Measurements from ENCODE around the gene DOK7. TPM values are rescaled to one million over a fixed set of nuclear protein-coding genes. Genes with fewer than 3 reads are reported as not detected.
A peak's percentile ranks its signal among the peaks of the same experiment; 100 is the strongest.

DOK7 gene
- total RNA-seq, 1 donor from 2014 or later: 4.8 TPM

DNA sequence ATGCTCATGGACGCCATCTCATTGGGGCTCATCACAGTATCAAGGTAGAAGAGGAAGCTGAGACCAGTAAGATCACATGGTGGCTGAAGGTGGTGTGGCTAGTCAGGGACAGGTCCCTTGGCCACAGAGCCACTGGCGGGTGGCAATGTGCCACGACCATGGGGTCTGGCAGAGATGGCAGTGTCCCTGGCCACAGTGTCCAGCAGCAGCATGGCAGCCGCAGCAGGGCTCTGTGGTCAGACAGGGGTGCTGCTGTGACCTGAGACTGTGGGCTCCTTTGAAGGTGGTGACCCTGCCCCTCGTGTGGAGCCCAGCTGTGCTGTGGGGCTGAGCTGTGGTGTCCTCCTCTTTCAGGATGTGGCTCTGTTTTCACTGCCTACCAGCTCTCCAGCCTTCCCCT, 2.2 kb upstream of the DOK7 start:
- DNase-seq (ENCODE audit: low spot score in 2 of 2, unreplicated experiment in 2 of 2): no peak
- TF ChIP-seq, protein P1, sequence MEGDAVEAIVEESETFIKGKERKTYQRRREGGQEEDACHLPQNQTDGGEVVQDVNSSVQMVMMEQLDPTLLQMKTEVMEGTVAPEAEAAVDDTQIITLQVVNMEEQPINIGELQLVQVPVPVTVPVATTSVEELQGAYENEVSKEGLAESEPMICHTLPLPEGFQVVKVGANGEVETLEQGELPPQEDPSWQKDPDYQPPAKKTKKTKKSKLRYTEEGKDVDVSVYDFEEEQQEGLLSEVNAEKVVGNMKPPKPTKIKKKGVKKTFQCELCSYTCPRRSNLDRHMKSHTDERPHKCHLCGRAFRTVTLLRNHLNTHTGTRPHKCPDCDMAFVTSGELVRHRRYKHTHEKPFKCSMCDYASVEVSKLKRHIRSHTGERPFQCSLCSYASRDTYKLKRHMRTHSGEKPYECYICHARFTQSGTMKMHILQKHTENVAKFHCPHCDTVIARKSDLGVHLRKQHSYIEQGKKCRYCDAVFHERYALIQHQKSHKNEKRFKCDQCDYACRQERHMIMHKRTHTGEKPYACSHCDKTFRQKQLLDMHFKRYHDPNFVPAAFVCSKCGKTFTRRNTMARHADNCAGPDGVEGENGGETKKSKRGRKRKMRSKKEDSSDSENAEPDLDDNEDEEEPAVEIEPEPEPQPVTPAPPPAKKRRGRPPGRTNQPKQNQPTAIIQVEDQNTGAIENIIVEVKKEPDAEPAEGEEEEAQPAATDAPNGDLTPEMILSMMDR (IDR thresholded peaks at IDR 0.05; ENCODE audit: unreplicated experiment): no peak
- Mint-ChIP-seq H3K27me3 (ENCODE audit: low read depth) (peaks cover 42% of the 10 kb centered on the region), H3K36me3 (peaks cover 4% of the 10 kb centered on the region), H3K4me1 (peaks cover 18% of the 10 kb centered on the region), H3K27ac (peak overlapping the region; percentile 89), H3K4me3 (no peak overlapping the region), H3K9me3 (peaks cover 6% of the 10 kb centered on the region)

DNA sequence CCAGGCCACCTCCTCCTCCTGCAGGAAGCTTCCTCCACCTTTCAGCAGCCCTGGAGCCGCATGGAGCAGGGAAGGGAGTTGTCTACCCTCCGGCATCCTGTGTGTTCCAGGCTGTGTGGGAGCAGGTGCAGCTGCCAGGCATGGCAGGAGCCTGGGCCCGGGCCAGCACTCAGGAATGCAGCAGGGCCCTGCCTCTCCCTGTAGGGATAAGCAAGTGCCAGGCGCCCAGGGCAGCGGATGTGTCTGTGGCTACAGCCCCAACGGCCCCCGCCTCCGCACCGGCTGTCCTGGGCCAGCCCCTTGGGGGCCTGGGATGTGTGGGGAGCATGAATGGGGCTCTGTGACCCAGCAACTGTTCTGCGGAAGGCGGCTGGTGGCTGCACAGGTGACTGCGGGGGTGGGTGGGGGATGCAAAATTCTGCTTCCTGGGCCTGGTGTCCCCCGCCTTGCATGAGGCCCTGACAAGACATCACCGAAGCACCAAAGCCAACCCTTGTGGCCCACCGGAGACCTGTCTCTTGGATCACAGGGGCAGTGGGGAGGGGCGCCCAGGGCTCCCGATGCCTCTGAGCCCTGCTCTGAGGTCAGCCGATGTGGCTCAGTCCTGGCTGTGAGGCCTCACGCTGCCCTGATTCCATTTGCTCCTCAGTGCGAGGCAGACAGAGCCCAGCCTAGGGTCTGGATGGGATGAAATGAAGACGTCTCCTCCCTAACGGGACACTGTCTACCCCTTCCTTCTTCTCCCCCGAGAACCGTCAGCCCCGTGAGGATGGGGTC, 1.4 kb upstream of the DOK7 start:
- peak in 1 of 2 experiments; percentile 73 for DNase-seq (ENCODE audit: low spot score in 2 of 2, unreplicated experiment in 2 of 2)
- Mint-ChIP-seq H3K36me3 (peaks cover 4% of the 10 kb centered on the region), H3K4me3 (peak overlapping the region; percentile 23), H3K9me3 (peaks cover 6% of the 10 kb centered on the region), H3K27me3 (ENCODE audit: low read depth) (peaks cover 42% of the 10 kb centered on the region), H3K27ac (peak overlapping the region; percentile 89), H3K4me1 (peaks cover 18% of the 10 kb centered on the region)
- TF ChIP-seq, protein P1 (IDR thresholded peaks at IDR 0.05; ENCODE audit: unreplicated experiment): no peak

DNA sequence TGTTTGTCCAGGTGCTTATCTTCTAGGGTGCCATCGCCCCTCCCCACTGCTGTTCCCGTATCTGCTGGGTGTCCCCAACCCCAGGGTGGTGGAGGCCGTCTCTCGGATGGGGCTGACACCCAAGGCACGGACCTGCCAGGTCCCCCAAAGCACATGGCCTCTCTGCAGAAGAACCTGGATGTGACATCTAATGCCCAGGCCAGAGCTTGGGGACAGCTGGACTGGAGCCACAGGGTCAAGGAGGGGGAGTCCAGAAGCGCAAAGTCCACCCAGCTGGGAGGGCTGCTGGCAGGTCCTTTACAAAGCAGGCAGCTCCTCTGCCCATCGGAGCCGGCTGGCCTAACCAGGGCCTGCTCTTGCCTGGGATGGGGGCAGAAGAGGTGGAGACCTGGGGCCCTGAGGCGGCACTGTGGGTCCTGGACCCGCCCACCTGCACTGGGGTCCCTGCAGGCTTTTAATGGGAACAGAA, 751 bp upstream of the DOK7 start:
- no peak for DNase-seq (ENCODE audit: low spot score in 2 of 2, unreplicated experiment in 2 of 2)
- Mint-ChIP-seq H3K36me3 (peaks cover 4% of the 10 kb centered on the region), H3K4me3 (peak overlapping the region; percentile 55), H3K9me3 (peaks cover 6% of the 10 kb centered on the region), H3K27me3 (ENCODE audit: low read depth) (peaks cover 42% of the 10 kb centered on the region), H3K27ac (peak overlapping the region; percentile 89), H3K4me1 (peaks cover 18% of the 10 kb centered on the region)
- TF ChIP-seq, protein P1 (IDR thresholded peaks at IDR 0.05; ENCODE audit: unreplicated experiment): no peak

DNA sequence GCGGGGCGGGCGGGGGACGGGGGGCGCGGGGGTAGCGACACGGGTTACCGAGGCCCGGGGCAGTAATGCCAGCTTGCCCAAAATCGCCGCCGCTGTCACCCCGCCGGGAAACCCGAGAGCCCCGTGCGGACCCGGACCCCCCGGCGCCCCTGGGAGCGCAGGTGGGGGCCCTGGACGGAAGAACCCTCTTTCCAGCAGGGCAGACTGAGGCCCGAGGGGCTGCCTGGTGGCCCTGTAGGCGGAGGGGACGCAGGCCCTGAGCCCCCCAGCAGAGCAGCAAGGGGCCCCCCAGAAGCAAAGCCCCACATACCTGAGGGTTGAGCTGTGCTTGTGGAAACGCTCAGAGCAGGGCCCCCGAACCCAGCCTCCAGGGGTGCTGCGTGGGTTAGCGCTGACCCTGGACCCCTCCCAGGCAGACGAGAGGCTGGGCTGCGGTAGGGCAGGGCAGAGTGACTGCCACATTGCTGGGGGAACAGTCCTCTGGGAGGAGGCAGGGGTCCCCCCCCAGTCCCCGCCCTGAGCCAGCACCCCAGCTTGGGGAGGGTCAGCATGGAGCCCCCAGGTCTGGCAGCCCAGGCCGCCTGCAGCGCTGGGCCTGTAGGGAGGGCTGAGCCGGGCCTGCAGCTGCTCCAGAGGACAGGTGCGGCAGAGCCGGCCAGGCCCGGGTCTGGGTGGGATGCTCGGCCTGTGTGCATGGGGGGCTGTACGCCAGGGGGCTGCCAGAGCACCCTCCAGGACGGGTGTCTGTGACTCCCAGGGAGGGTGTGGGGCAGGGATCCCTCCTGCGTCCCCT, 646 bp downstream of the DOK7 start:
- Mint-ChIP-seq H3K4me3 (peak overlapping the region; percentile 47), H3K27ac (no peak overlapping the region), H3K4me1 (peaks cover 18% of the 10 kb centered on the region), H3K9me3 (peaks cover 6% of the 10 kb centered on the region), H3K27me3 (ENCODE audit: low read depth) (peaks cover 34% of the 10 kb centered on the region), H3K36me3 (peaks cover 4% of the 10 kb centered on the region)
- DNase-seq (ENCODE audit: low spot score in 2 of 2, unreplicated experiment in 2 of 2): no peak
- TF ChIP-seq, protein P1 (IDR thresholded peaks at IDR 0.05; ENCODE audit: unreplicated experiment): no peak

DNA sequence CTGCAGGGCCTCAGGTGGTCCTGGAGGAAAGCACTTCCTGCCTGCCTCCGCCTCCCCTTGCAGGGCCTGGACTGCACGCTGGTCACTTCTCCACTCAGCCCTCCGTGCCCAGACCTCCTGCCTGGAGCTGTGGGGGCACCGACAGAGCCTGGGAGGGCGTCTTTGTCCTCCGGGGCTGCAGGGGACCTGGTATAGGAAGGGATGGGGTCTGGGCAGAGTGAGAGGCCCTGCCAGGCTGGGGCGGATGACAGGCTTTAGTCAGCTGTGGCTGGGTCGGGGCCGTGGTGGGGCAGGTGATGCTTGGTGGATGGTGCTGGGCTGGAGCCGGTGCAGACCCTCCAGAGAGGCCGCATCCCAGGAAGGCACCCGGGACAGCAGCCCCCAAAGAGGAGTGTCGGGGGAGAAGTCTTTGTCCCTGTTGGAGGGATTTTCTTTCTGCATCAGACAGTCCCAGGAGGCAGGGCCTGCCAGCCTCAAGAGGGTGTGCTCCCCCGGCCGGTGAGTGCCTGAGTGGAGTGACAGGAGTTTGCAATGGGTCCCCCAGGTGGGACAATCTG, 1.3 kb downstream of the DOK7 start:
- Mint-ChIP-seq H3K4me3 (peak overlapping the region; percentile 47), H3K4me1 (peaks cover 18% of the 10 kb centered on the region), H3K27ac (no peak overlapping the region), H3K9me3 (peaks cover 6% of the 10 kb centered on the region), H3K27me3 (ENCODE audit: low read depth) (peaks cover 31% of the 10 kb centered on the region), H3K36me3 (peaks cover 4% of the 10 kb centered on the region)
- TF ChIP-seq, protein P1 (IDR thresholded peaks at IDR 0.05; ENCODE audit: unreplicated experiment): no peak
- no peak for DNase-seq (ENCODE audit: low spot score in 2 of 2, unreplicated experiment in 2 of 2)

All from mesothelial cell of epicardium (in vitro differentiated cells).